ENCODE measurements around the gene DPYD. TPM values are rescaled to one million over a fixed set of nuclear protein-coding genes. Genes with fewer than 3 reads are reported as not detected.
A peak's percentile ranks its signal among the peaks of the same experiment; 100 is the strongest.
"Not testable (repeated sequence)": the region's sequence is repeated elsewhere in the genome, so short reads cannot be mapped to it uniquely, and the experiment has no call there.

DPYD gene
- total and polyA plus RNA-seq, 4 donors = 16.2 to 51.3 (median 29.1) TPM

DNA sequence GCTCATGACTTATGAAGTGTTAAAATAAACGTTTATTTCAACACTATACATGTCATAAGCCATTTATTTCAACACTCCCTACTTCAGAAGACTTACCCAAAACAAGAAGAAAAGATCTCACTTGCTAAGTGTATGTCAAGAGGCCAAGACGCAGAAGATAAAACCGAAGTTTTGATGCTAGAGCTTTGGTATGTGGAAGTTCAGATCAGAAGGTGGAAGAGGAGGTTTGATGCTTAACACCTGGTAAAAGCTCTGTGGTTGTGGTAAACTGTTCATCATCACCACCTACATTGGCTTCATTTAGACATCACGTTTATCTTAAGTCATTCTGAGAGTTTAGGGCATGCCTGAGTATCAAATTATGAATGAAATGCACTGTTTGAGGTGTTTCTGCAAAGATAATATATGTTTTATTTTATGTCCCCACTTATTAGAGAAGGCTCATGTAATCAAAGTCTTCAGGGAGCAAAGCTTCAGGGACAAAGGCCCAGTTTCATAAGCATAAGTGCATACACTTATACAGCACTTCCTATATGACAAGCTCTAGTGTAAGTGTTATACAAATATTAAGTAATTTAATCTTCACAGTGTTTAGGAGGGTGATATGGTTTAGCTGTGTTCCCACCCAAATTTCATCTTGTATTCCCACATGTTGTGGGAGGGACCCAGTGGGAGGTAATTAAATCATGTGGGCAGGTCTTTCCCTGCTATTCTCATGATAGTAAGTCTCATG lies 665.9 kb downstream of the DPYD start:
- Histone ChIP-seq H3K27ac (ENCODE audit: low read depth in 1 of 2, low read length in 2 of 2) (no peak overlapping the region), H3K4me3 (ENCODE audit: low read length in 2 of 2) (no peak overlapping the region), H3K4me1 (ENCODE audit: control insufficient read depth in 1 of 2, insufficient read depth in 2 of 2, low read length in 2 of 2) (no peaks in the 10 kb centered on the region), H3K27me3 (ENCODE audit: control insufficient read depth in 1 of 2, insufficient read depth in 2 of 2, low read length in 1 of 2) (no peaks in the 10 kb centered on the region), H3K36me3 (ENCODE audit: control insufficient read depth in 1 of 2, insufficient read depth in 2 of 2, low read length in 1 of 2) (no peaks in the 10 kb centered on the region), H3K9me3 (ENCODE audit: control insufficient read depth, low read length) (no peaks in the 10 kb centered on the region)
- DNase-seq = no peak
- no peak for ATAC-seq (ENCODE audit: low FRiP score)
- intact Hi-C loops (cut with DNase I) = no loop called here
- WGBS, 2 donors = 25 to 52% methylated on average over 4 of the region's 4 CpGs

DNA sequence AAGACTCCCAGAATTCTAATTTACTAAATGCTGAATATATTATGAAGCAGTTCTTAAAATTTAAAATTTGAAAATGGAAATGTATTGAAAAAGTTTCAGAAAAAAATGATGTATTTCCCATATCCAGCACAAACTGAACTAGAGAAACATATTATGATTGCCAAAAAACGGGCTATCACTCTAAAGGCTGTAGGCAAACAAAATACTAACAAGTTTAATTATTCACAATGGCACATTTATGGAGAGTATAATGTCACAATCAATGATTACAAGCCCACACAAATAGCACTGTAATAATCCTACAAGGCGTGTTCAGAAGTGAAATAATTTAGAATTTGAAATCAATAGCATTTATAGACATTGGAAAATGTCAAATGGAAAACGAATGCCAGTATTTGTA lies 667.9 kb downstream of the DPYD start:
- H3K36me3 ChIP-seq (ENCODE audit: control insufficient read depth in 1 of 2, insufficient read depth in 2 of 2, low read length in 1 of 2) = no peaks in the 10 kb centered on the region
- no peak overlapping the region for H3K27ac ChIP-seq (ENCODE audit: low read depth in 1 of 2, low read length in 2 of 2)
- WGBS, 2 donors = 73 to 78% methylated on average over 3 of the region's 3 CpGs
- intact Hi-C loops (cut with DNase I) = no loop called here
- no peak for ATAC-seq (ENCODE audit: low FRiP score)
- H3K4me3 ChIP-seq (ENCODE audit: low read length in 2 of 2) = no peak overlapping the region
- H3K27me3 ChIP-seq (ENCODE audit: control insufficient read depth in 1 of 2, insufficient read depth in 2 of 2, low read length in 1 of 2) = no peaks in the 10 kb centered on the region
- H3K9me3 ChIP-seq (ENCODE audit: control insufficient read depth, low read length) = no peaks in the 10 kb centered on the region
- H3K4me1 ChIP-seq (ENCODE audit: control insufficient read depth in 1 of 2, insufficient read depth in 2 of 2, low read length in 2 of 2) = no peaks in the 10 kb centered on the region
- DNase-seq = no peak

DNA sequence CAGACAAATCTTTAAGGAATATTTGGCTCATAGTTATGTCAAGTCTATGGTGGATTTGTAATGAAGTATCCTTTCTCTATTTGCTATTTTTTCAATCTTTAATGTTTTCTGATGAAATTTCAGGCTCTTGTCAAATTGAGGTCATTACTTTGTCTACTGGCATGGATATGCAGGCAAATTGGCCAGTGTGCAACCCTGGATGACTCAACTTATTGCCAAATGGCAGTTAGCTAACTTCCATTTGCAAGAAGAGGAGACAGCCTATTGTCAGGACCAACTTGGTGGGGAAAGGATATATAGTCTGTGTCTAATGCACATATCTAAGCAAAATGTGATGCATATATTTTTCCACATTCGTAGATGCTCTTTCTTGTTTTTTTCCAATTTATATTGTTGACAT lies 668.8 kb downstream of the DPYD start:
- no peaks in the 10 kb centered on the region for H3K9me3 ChIP-seq (ENCODE audit: control insufficient read depth, low read length)
- DNase-seq (peak in 1 of 2 donors; percentile 42), ATAC-seq (ENCODE audit: low FRiP score) (no peak)
- no peaks in the 10 kb centered on the region for H3K36me3 ChIP-seq (ENCODE audit: control insufficient read depth in 1 of 2, insufficient read depth in 2 of 2, low read length in 1 of 2)
- H3K27ac ChIP-seq (ENCODE audit: low read depth in 1 of 2, low read length in 2 of 2) = no peak overlapping the region
- no peak overlapping the region for H3K4me3 ChIP-seq (ENCODE audit: low read length in 2 of 2)
- WGBS, 2 donors = 0 to 97% methylated on average over 1 of the region's 1 CpG
- intact Hi-C loops (cut with DNase I) = no loop called here
- H3K27me3 ChIP-seq (ENCODE audit: control insufficient read depth in 1 of 2, insufficient read depth in 2 of 2, low read length in 1 of 2) = no peaks in the 10 kb centered on the region
- H3K4me1 ChIP-seq (ENCODE audit: control insufficient read depth in 1 of 2, insufficient read depth in 2 of 2, low read length in 2 of 2) = no peaks in the 10 kb centered on the region

DNA sequence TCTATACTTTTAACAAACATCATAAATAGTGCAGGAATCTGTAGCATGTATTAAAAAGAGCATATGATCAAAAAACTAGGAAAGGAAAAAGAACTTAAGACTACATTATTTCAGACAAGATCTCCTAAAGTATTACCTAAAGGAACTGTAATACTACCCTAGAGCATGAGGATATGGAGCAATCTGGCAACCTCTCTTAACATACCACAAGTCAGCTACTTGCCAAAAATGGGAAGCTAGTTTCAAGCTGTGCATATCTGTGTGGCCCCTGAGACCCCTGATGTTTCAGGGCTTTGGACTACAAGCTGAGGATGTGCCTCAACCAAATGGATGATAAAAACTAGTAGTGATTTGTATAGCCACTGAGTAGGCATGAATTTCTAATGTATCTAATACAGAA lies 673.6 kb downstream of the DPYD start:
- DNase-seq (no peak), ATAC-seq (ENCODE audit: low FRiP score) (no peak)
- intact Hi-C loops (cut with DNase I) = no loop called here
- Histone ChIP-seq H3K27me3 (ENCODE audit: control insufficient read depth in 1 of 2, insufficient read depth in 2 of 2, low read length in 1 of 2) (no peaks in the 10 kb centered on the region), H3K4me1 (ENCODE audit: control insufficient read depth in 1 of 2, insufficient read depth in 2 of 2, low read length in 2 of 2) (no peaks in the 10 kb centered on the region), H3K36me3 (ENCODE audit: control insufficient read depth in 1 of 2, insufficient read depth in 2 of 2, low read length in 1 of 2) (no peaks in the 10 kb centered on the region), H3K4me3 (ENCODE audit: low read length in 2 of 2) (no peak overlapping the region), H3K9me3 (ENCODE audit: control insufficient read depth, low read length) (no peaks in the 10 kb centered on the region), H3K27ac (ENCODE audit: low read depth in 1 of 2, low read length in 2 of 2) (no peak overlapping the region)

DNA sequence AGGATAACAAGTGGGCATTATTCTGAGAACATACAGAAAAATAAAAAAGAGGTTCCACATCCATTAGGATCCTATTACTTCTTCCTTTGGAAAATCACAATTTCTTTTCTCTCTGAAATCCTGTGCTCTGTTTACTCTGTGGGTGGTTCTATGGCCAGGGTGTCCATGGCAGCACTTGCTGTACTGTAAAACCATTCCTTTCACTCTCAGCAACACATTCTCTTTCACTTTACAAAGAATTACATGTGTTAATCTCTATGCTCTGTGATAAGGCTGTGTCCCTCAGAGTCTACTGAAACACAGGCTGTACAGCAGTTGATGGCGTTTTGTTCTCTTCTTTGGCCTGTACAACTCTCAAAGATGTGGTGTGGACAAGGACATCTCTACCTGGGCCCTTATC lies 675.2 kb downstream of the DPYD start:
- H3K4me3 ChIP-seq (ENCODE audit: low read length in 2 of 2) = no peak overlapping the region
- ATAC-seq (ENCODE audit: low FRiP score) = no peak

DNA sequence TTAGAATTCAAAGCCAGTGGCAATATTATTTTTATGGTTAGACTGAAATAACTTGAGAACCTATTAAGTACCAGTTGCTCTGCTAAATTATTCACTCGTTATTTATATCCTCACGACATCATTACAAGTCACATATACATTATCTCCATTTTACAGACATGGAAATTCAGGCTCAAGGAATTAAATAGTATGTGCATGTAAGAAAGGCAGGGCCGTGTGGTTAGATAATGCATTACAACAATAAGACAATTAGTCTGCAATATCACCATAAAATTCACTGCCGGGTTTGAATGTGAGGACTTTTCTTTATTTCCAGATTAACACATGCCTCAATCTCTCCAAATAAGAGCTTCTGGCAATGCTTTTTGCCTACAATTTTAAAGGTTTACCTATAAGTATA lies 675.8 kb downstream of the DPYD start:
- DNase-seq = no peak
- Histone ChIP-seq H3K4me1 (ENCODE audit: control insufficient read depth in 1 of 2, insufficient read depth in 2 of 2, low read length in 2 of 2) (no peaks in the 10 kb centered on the region), H3K9me3 (ENCODE audit: control insufficient read depth, low read length) (no peaks in the 10 kb centered on the region), H3K36me3 (ENCODE audit: control insufficient read depth in 1 of 2, insufficient read depth in 2 of 2, low read length in 1 of 2) (no peaks in the 10 kb centered on the region), H3K27ac (ENCODE audit: low read depth in 1 of 2, low read length in 2 of 2) (no peak overlapping the region), H3K27me3 (ENCODE audit: control insufficient read depth in 1 of 2, insufficient read depth in 2 of 2, low read length in 1 of 2) (no peaks in the 10 kb centered on the region), H3K4me3 (ENCODE audit: low read length in 2 of 2) (no peak overlapping the region)
- WGBS, 2 donors = 78 to 82% methylated on average over 4 of the region's 4 CpGs
- intact Hi-C loops (cut with DNase I) = no loop called here
- no peak for ATAC-seq (ENCODE audit: low FRiP score)

More for the DNA sequence above, 675.2 kb downstream of the DPYD start:
- Histone ChIP-seq H3K27me3 (ENCODE audit: control insufficient read depth in 1 of 2, insufficient read depth in 2 of 2, low read length in 1 of 2) (no peaks in the 10 kb centered on the region), H3K36me3 (ENCODE audit: control insufficient read depth in 1 of 2, insufficient read depth in 2 of 2, low read length in 1 of 2) (no peaks in the 10 kb centered on the region), H3K4me1 (ENCODE audit: control insufficient read depth in 1 of 2, insufficient read depth in 2 of 2, low read length in 2 of 2) (no peaks in the 10 kb centered on the region), H3K27ac (ENCODE audit: low read depth in 1 of 2, low read length in 2 of 2) (no peak overlapping the region), H3K9me3 (ENCODE audit: control insufficient read depth, low read length) (no peaks in the 10 kb centered on the region)
- no peak for DNase-seq
- intact Hi-C loops (cut with DNase I) = no loop called here
- WGBS, 2 donors = 33 to 76% methylated on average over 1 of the region's 1 CpG

DNA sequence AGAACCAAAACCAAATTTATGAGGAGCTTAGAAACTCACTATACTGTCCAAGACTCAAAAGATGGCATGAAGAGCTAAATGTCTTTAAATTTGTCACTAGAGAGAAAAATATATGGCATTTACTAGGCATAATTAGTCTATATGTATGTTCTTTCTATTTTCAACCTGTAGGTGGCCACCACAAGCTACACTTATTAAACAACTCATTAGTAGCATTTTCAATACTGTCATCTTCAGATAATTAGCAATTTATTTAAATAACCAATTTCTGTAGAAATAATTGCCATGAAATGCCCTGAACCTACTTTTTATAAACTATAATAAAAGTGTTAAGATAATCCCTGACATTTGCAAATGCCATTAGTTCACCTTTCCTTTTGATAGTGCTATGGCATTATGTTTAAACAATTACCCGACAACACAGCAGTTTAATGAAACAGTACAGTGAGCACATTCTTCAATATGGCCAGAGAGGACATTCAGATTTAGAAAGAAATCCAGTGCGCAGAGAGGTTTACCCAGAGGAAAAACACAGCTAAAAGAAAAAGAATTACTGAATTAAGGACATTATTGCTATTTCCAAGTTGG lies 676.8 kb downstream of the DPYD start:
- DNase-seq (no peak), ATAC-seq (ENCODE audit: low FRiP score) (no peak)
- 95 to 99% methylated on average over 2 of the region's 2 CpGs for WGBS, 2 donors
- intact Hi-C loops (cut with DNase I) = no loop called here
- no peak overlapping the region for H3K27ac ChIP-seq (ENCODE audit: low read depth in 1 of 2, low read length in 2 of 2)
- no peaks in the 10 kb centered on the region for H3K4me1 ChIP-seq (ENCODE audit: control insufficient read depth in 1 of 2, insufficient read depth in 2 of 2, low read length in 2 of 2)
- H3K9me3 ChIP-seq (ENCODE audit: control insufficient read depth, low read length) = no peaks in the 10 kb centered on the region
- H3K27me3 ChIP-seq (ENCODE audit: control insufficient read depth in 1 of 2, insufficient read depth in 2 of 2, low read length in 1 of 2) = no peaks in the 10 kb centered on the region
- H3K36me3 ChIP-seq (ENCODE audit: control insufficient read depth in 1 of 2, insufficient read depth in 2 of 2, low read length in 1 of 2) = no peaks in the 10 kb centered on the region
- H3K4me3 ChIP-seq (ENCODE audit: low read length in 2 of 2) = no peak overlapping the region

DNA sequence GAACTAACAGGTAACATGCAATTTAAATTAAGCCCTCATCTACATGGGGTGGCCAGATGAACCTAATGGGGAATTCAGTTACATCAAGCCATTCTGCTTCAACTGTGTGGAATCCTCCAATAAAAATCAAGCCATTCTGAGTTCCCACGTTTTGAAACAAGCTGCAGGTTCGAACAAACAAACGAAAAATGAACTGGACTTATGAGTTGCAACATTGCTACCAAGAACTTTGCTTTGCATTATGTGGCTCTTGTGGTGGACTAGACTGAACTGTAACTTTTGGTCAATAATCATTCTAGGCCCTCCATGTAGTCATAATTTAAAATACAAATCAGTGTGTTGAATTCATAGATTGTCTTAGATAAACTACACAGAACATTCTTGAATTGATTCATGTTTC lies 682.0 kb downstream of the DPYD start:
- intact Hi-C loops (cut with DNase I) = no loop called here
- ATAC-seq (ENCODE audit: low FRiP score) (no peak), DNase-seq (no peak)
- Histone ChIP-seq H3K4me1 (ENCODE audit: control insufficient read depth in 1 of 2, insufficient read depth in 2 of 2, low read length in 2 of 2) (no peaks in the 10 kb centered on the region), H3K4me3 (ENCODE audit: low read length in 2 of 2) (no peak overlapping the region), H3K27me3 (ENCODE audit: control insufficient read depth in 1 of 2, insufficient read depth in 2 of 2, low read length in 1 of 2) (no peaks in the 10 kb centered on the region), H3K27ac (ENCODE audit: low read depth in 1 of 2, low read length in 2 of 2) (no peak overlapping the region), H3K9me3 (ENCODE audit: control insufficient read depth, low read length) (no peaks in the 10 kb centered on the region), H3K36me3 (ENCODE audit: control insufficient read depth in 1 of 2, insufficient read depth in 2 of 2, low read length in 1 of 2) (peaks cover 0 to 2% of the 10 kb centered on the region in 2 donors)
- WGBS, 2 donors = 64 to 73% methylated on average over 3 of the region's 3 CpGs

DNA sequence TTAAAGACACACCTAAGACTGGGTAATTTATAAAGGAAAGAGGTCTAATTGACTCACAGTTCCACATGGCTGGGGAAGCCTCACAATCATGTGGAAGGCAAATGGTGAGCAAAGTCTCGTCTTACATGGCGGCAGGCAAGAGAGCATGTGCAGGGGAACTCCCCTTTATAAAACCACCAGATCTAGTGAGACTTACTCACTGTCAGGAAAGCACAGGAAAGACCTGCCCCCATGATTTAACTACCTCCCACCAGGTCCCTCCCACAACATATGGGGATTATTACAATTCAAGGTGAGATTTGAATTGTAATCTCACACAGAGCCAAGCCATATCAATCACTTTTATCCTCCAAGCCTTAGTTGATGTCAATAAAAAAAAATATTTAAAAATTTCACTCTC lies 689.5 kb downstream of the DPYD start:
- H3K9me3 ChIP-seq (ENCODE audit: control insufficient read depth, low read length); H3K4me1 ChIP-seq (ENCODE audit: control insufficient read depth in 1 of 2, insufficient read depth in 2 of 2, low read length in 2 of 2); ATAC-seq (ENCODE audit: low FRiP score); H3K36me3 ChIP-seq (ENCODE audit: control insufficient read depth in 1 of 2, insufficient read depth in 2 of 2, low read length in 1 of 2); intact Hi-C loops (cut with DNase I); H3K27me3 ChIP-seq (ENCODE audit: control insufficient read depth in 1 of 2, insufficient read depth in 2 of 2, low read length in 1 of 2); H3K4me3 ChIP-seq (ENCODE audit: low read length in 2 of 2); DNase-seq; H3K27ac ChIP-seq (ENCODE audit: low read depth in 1 of 2, low read length in 2 of 2): not testable (repeated sequence)
- 82 to 93% methylated on average over 2 of the region's 2 CpGs for WGBS, 2 donors
